GM19193 (cell line): Measurements from ENCODE around the gene CCDC57.

Experiments
- POLR2A ChIP-seq: IDR thresholded peaks from 4 replicates; pipeline ENCODE4 v1.6.1; 2011; ENCODE audit not compliant: insufficient read depth, insufficient read length; ENCODE audit errors: extremely low read depth

Gene CCDC57

GRCh38 chr17:82092094-82092586 is 120.5 kb downstream of the CCDC57 start:
- TF ChIP-seq POLR2A, result no peak

DNA sequence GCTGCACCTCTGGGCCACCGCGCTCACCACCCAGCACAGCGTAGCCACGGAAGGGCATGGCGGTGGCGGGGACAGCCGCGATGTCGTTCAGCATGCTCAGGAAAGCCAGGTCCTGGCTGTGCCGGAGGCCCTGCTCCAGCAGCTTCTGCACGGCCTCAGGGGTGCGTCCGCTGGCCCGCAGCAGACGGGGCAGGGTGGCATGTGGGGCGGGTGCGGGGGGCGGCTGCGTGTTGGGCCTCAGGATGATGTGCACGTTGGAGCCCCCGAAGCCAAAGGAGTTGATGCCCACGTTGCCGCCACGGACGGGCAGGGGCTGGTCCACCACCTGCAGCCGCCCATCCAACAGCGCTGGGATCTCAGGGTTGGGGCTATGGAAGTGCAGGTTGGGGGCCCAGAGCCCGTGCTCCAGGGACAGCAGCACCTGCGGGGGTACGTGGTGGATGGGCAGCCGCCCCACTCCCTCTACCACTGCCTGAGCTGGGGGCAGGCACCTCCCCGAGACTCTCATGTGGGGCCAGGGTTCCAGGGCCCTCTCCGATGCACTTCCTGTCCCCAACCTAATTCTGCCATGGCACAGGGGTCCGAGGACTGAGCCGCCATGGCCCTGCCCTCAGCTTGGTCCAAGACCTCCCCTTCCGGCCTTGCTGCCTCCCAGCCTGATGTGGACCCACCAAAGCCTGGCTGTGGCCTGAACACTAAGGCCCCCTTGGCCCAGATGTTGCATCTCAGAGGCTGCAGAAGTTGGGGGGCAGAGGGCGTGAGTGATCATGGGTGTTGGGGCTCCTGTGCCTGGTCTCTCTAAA is 121.2 kb downstream of the CCDC57 start:
- no peak for TF ChIP-seq POLR2A

GRCh38 chr17:82090549-82091263 is 121.9 kb downstream of the CCDC57 start:
- TF ChIP-seq POLR2A, result no peak

GRCh38 chr17:82089723-82090548 is 122.7 kb downstream of the CCDC57 start:
- peak; percentile 1 for TF ChIP-seq POLR2A

DNA sequence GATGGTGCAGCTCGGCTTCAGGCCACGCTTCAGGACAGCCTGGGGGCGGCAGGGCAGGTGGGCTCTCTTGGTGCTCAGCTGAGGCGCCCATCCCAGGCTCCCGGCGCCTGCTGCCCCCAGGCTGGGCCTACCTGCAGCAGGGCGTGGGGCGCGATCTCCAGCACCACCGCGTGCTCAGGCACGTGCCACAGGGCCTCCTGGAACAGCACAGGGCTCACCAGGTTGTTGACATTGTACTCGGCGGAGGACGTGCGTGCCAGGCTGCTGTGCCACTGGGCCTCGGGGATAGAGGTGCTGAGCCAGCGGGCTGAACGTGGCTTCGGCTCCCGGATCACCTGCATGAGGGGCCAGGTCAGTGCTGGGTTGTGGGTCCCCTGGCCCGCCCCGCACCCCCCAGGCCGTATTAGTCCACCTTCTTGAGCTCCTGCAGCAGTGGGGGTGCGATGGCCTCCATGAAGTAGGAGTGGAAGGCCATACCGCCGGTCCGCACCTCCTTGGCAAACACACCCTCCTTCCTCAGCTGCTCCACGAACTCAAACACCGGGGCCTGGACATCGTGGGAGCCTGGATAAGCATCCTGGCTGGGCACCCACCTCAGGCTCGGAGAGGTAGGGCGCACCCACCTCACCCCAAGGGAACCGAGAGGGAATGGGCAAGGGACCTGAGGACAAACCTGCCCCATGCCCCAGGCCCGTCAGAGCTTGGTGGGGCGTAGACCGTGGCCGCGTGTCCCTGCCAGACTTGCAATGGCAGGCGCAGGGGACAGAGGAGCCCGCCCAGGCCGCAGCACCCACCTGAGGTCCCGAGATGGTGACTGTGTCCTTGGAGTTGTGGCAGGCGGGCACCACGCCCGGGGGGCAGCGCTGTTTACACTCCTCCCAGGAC is 123.6 kb downstream of the CCDC57 start:
- TF ChIP-seq POLR2A, result no peak

GRCh38 chr17:82087961-82088837 is 124.4 kb downstream of the CCDC57 start:
- no peak for TF ChIP-seq POLR2A

GRCh38 chr17:82086941-82087906 is 125.4 kb downstream of the CCDC57 start:
- no peak for TF ChIP-seq POLR2A

DNA sequence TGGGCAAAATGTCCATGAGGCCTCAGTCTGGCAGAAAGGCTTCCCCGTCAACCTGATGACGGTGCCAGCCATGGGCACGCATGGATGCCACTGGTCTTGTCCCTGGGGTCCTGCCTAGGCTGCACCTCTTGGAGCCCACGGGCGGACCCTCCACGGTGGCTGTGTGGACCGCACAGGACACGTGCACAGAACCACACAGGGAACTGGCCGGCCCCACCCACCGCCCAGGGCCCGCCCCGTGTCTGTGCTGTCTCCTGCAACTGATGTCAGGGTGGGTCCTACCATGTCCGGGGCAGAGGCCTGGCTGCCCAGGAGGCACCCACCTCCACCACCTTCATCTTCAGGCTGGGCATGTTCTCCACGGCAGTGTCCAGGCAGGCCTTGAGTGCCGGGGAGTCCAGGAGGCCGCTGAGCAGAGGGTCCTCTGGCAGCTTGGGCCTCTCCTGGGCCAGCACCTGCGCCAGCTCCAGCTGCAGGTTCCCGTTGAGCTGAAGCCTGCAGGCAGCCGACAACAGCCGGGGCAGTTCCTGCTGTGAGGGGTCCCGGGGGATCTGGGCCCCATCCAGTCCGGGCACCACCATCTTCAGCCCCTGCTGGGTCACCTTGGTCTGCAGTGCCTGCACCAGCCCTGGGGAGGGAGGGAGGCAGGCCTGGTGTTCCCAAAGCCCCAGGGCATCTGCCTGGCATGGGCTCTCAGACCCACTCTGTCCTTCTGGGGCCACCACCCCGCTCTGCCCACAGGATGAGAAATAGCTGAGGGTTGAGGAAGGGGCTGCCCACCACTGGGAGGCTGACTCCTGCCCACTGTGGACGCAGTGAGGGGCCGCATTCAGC is 126.5 kb downstream of the CCDC57 start:
- TF ChIP-seq POLR2A, result no peak

- no peak for TF ChIP-seq POLR2A
Measured at GRCh38 chr17:82085031-82085861, 127.4 kb downstream of the CCDC57 start.

DNA sequence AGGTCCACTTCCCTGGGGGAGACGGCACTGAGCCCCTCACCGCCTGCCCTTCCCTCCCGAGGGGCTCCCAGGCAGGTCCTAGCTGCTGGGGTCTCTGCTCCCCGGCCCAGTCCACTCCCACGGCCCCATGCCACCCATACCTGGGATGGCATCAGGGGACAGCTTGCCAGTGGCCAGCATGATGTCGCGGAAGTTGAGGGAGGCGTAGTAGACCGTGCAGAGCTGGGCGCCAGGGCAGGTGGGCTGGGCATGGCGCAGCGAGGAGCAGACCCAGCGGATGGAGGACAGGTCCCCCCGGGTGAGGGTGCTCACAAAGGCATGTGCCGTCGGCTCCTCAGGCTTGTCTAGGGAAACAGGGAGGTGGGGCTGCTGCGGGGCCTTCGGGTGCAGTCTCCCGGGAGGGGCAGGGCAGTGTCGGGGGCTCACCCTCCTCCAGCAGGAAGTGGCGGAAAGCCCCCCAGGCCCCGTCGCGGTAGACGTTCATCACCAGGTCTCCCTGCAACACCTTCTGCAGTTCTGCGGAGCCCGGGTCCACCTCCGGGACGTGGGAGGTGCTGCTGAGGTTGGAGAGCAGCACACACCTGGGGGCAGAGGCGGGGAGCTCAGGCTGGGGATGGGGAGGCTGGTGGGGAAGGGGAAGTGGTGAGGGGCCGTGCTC is 128.1 kb downstream of the CCDC57 start:
- TF ChIP-seq POLR2A, result no peak
